Hepatocyte (in vitro differentiated cells): Measurements from ENCODE around the gene RHOBTB3. TPM values are rescaled to one million over a fixed set of nuclear protein-coding genes. Genes with fewer than 3 reads are reported as not detected.

Source experiments
- DNase-seq: peaks from one replicate; pipeline ENCODE4 v3.0.0-alpha.2; 2016; ENCODE audit warnings: low spot score
- H2AFZ ChIP-seq: fragments of 200-600 bp; sonication (generic); 2 replicates; pipeline ENCODE4 v1.6.0; 2016; ENCODE audit warnings: antibody characterized with exemption, mild to moderate bottlenecking
- H3K27ac ChIP-seq: fragments of 200-600 bp; sonication (generic); 2 replicates; pipeline ENCODE4 v1.5.1; 2016; ENCODE audit warnings: mild to moderate bottlenecking
- H3K27me3 ChIP-seq: fragments of 200-600 bp; sonication (generic); 2 replicates; pipeline ENCODE4 v1.6.1; 2016
- H3K36me3 ChIP-seq: fragments of 200-600 bp; sonication (generic); replicated peaks from 2 replicates; pipeline ENCODE4 v1.5.1; 2016; ENCODE audit warnings: low read depth; ENCODE audit not compliant: insufficient read depth
- H3K4me1 ChIP-seq: fragments of 200-600 bp; sonication (generic); 2 replicates; pipeline ENCODE4 v1.5.1; 2016; ENCODE audit warnings: mild to moderate bottlenecking, moderate library complexity; ENCODE audit not compliant: insufficient read depth
- H3K4me2 ChIP-seq: fragments of 200-600 bp; sonication (generic); 2 replicates; pipeline ENCODE4 v1.6.0; 2016
- H3K4me3 ChIP-seq: fragments of 200-600 bp; sonication (generic); 2 replicates; pipeline ENCODE4 v1.5.1; 2016; ENCODE audit warnings: mild to moderate bottlenecking
- H3K79me2 ChIP-seq: fragments of 200-600 bp; sonication (generic); 2 replicates; pipeline ENCODE4 v1.6.0; 2017; ENCODE audit warnings: mild to moderate bottlenecking
- H3K9me2 ChIP-seq: fragments of 200-600 bp; sonication (generic); replicated peaks from 2 replicates; pipeline ENCODE4 v1.6.0; 2017; ENCODE audit warnings: mild to moderate bottlenecking; ENCODE audit not compliant: insufficient read depth
- H3K9me3 ChIP-seq: fragments of 200-600 bp; sonication (generic); 2 replicates; pipeline ENCODE4 v1.5.1; 2016; ENCODE audit warnings: low read depth, mild to moderate bottlenecking
- H4K20me1 ChIP-seq: fragments of 200-600 bp; sonication (generic); 2 replicates; pipeline ENCODE4 v1.6.0; 2016; ENCODE audit warnings: mild to moderate bottlenecking; ENCODE audit not compliant: insufficient read depth, poor library complexity, severe bottlenecking
- EZH2 ChIP-seq: fragments of 200-600 bp; sonication (generic); IDR thresholded peaks from 2 replicates; pipeline ENCODE4 v1.6.1; 2016; ENCODE audit warnings: antibody characterized with exemption, mild to moderate bottlenecking, borderline replicate concordance
- EZH2phosphoT487 ChIP-seq: fragments of 200-600 bp; sonication (generic); IDR thresholded peaks from one replicate; pipeline ENCODE4 v1.6.1; 2018; ENCODE audit warnings: antibody characterized with exemption, mild to moderate bottlenecking, low read depth, moderate library complexity; ENCODE audit not compliant: unreplicated experiment, severe bottlenecking
- WGBS: methylation state at CpG from one replicate; pipeline ENCODE4 v1.1.6; 2016; ENCODE audit warnings: low lambda C conversion rate; ENCODE audit errors: missing lambda C conversion rate; 5-methylcytosine and 5-hydroxymethylcytosine counted together
- polyA plus RNA-seq: library from polyadenylated mRNA; unstranded; fragments of >200 nt; fragmentation: Nextera tagmentation; extraction: Ambion mirVana; gene quantifications from 2 replicates; pipeline ENCODE4 v1.2.1, GENCODE V29; 2016
- total RNA-seq: library from RNA; depleted of rRNA; stranded (reverse); fragments of >200 nt; gene quantifications from 2 replicates; pipeline ENCODE4 v1.2.3, GENCODE V29; 2014
- TF ChIP-seq, protein P1 (sequence below): fragments of 200-600 bp; sonication (generic); IDR thresholded peaks from 2 replicates; pipeline ENCODE4 v1.5.1; 2016; ENCODE audit warnings: antibody characterized with exemption, mild to moderate bottlenecking; ENCODE audit not compliant: poor library complexity

The RHOBTB3 gene
- total and polyA plus RNA-seq, 2 experiments from 2014 or later, result 91.3 to 126 TPM

DNA sequence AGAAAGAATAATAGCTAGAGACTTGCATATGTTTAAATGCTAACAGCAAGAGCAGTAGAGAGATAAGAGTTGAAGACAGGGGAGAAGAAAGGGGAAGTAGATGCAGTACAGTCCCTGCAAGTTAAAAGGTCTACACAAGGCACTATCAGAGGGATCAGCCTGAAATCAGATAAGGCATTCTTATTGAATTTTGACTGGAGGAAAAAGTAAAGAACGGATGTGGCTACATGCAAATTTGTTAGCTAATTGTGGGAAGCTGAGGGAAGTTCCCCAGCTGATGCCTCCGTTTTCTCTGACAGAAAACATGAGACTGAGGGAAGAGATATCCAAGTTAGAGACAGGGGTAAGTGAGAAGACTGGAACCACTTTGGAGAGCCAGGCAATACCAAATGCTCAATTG, 12.9 kb upstream of the RHOBTB3 start:
- Histone ChIP-seq H3K4me3 (no peak overlapping the region), H3K79me2 (no peaks in the 10 kb centered on the region), H3K4me1 (peaks cover 19% of the 10 kb centered on the region), H3K4me2 (no peak overlapping the region), H3K27me3 (no peaks in the 10 kb centered on the region), H4K20me1 (no peaks in the 10 kb centered on the region), H3K36me3 (no peaks in the 10 kb centered on the region), H3K9me3 (no peaks in the 10 kb centered on the region), H3K9me2 (no peaks in the 10 kb centered on the region), H2AFZ (no peak overlapping the region), H3K27ac (no peak overlapping the region)
- WGBS, result 45% methylated on average over 2 of the region's 2 CpGs
- no peak for DNase-seq
- TF ChIP-seq, protein P1, sequence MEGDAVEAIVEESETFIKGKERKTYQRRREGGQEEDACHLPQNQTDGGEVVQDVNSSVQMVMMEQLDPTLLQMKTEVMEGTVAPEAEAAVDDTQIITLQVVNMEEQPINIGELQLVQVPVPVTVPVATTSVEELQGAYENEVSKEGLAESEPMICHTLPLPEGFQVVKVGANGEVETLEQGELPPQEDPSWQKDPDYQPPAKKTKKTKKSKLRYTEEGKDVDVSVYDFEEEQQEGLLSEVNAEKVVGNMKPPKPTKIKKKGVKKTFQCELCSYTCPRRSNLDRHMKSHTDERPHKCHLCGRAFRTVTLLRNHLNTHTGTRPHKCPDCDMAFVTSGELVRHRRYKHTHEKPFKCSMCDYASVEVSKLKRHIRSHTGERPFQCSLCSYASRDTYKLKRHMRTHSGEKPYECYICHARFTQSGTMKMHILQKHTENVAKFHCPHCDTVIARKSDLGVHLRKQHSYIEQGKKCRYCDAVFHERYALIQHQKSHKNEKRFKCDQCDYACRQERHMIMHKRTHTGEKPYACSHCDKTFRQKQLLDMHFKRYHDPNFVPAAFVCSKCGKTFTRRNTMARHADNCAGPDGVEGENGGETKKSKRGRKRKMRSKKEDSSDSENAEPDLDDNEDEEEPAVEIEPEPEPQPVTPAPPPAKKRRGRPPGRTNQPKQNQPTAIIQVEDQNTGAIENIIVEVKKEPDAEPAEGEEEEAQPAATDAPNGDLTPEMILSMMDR, result no peak
- no peak for TF ChIP-seq EZH2

DNA sequence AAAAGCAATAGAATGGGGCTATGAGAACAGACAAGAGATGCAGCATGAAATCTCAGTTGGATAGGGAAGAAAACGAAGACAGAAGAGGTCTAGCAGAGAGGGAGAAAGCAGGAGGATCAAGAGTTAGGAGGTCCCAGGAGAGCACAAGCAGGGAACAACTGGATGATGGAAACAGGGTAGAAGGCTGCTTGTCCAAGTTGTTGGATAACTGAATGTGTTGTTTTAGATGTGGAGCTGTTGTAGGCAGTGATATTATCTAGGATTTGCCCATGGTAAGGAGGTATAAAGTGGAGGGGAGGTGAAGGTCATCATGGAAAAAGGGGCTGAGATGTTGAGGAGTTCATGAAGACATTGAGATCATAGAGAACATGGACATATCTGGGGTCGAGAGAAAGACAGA, 12.4 kb upstream of the RHOBTB3 start:
- H3K27ac ChIP-seq, result no peak overlapping the region
- no peaks in the 10 kb centered on the region for H3K36me3 ChIP-seq
- TF ChIP-seq EZH2phosphoT487 (no peak), EZH2 (no peak)
- TF ChIP-seq, protein P1, result no peak
- peaks cover 24% of the 10 kb centered on the region for H3K4me1 ChIP-seq
- H3K9me2 ChIP-seq, result no peaks in the 10 kb centered on the region
- H3K4me3 ChIP-seq, result no peak overlapping the region
- no peaks in the 10 kb centered on the region for H3K79me2 ChIP-seq
- 91% methylated on average over 2 of the region's 2 CpGs for WGBS
- no peak overlapping the region for H3K4me2 ChIP-seq
- H3K27me3 ChIP-seq, result no peaks in the 10 kb centered on the region
- H2AFZ ChIP-seq, result no peak overlapping the region
- DNase-seq, result no peak
- H3K9me3 ChIP-seq, result no peaks in the 10 kb centered on the region
- no peaks in the 10 kb centered on the region for H4K20me1 ChIP-seq

DNA sequence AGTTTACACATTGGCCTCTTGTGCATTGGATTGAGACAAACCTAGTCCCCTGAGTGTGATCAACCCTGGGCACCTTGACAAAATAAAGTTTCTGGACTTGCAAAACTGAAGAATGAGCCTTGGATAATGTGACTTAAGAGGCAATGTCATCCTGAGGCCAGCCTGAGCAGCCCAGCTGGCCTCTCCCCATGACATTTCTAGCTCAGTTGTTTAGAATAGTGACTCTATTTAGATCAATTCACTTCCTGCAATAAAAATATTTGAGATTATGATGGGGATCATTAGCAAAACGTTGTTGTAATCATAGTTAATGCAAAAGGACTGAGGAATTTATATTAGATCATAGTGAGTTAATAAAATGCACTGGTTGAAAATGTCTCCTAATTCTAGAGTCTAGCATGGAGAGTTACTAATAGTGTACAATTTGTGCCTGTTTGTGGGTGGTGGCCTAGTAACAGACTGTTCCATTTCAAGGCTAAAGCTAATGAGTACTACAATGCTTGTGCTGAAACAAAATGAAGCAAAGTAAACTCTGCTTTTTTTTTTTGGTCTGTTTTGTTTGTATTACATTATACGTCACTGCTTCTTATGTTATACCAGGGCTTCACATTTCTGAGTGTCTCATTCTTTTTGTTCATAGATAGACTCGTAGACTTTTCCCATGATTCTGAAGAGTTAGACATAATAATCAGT, 10.9 kb upstream of the RHOBTB3 start:
- H3K27me3 ChIP-seq, result no peaks in the 10 kb centered on the region
- peak overlapping the region; percentile 31 for H3K27ac ChIP-seq
- H4K20me1 ChIP-seq, result no peaks in the 10 kb centered on the region
- no peaks in the 10 kb centered on the region for H3K79me2 ChIP-seq
- TF ChIP-seq EZH2phosphoT487 (no peak), EZH2 (no peak)
- TF ChIP-seq, protein P1, result no peak
- H3K36me3 ChIP-seq, result no peaks in the 10 kb centered on the region
- no peak overlapping the region for H2AFZ ChIP-seq
- H3K4me2 ChIP-seq, result no peak overlapping the region
- H3K9me2 ChIP-seq, result no peaks in the 10 kb centered on the region
- no peaks in the 10 kb centered on the region for H3K9me3 ChIP-seq
- no peak for DNase-seq
- H3K4me3 ChIP-seq, result no peak overlapping the region
- WGBS, result 41% methylated on average over 3 of the region's 3 CpGs
- H3K4me1 ChIP-seq, result peaks cover 25% of the 10 kb centered on the region
